Hematopoietic multipotent progenitor cell (in vitro differentiated cells): ENCODE measurements around the gene DLGAP1. TPM values are rescaled to one million over a fixed set of nuclear protein-coding genes. Genes with fewer than 3 reads are reported as not detected.

Experiments used
- DNase-seq, 3 donors: peaks; one replicate each; pipeline ENCODE4 v3.0.0-alpha.2; 2011 to 2015; ENCODE audit warnings: low read depth in 2 of 3, low spot score in 2 of 3
- total RNA-seq: library from RNA; depleted of rRNA; stranded (reverse); fragments of >200 nt; gene quantifications from one replicate; pipeline ENCODE4 v1.2.3, GENCODE V29; 2012

DLGAP1 gene
- total RNA-seq, 1 donor: 0.27 TPM

GRCh38 chr18:3599861-3600260, 855.2 kb downstream of the DLGAP1 start:
- DNase-seq: no peak

GRCh38 chr18:3599195-3599594, 855.9 kb downstream of the DLGAP1 start:
- DNase-seq: no peak

GRCh38 chr18:3598581-3598980, 856.5 kb downstream of the DLGAP1 start:
- no peak for DNase-seq

GRCh38 chr18:3597409-3598357, 857.4 kb downstream of the DLGAP1 start:
- DNase-seq: no peak

- DNase-seq: peak in 2 of 3 donors; percentile 76 to 80
These were observed 858.3 kb downstream of the DLGAP1 start for GRCh38 chr18:3596637-3597384.

GRCh38 chr18:3596324-3596636, 858.8 kb downstream of the DLGAP1 start:
- no peak for DNase-seq

- DNase-seq: peak in 2 of 3 donors; percentile 67 to 72
These were observed 859.5 kb downstream of the DLGAP1 start for GRCh38 chr18:3595369-3596273.

- peak in 1 of 3 donors; percentile 20 for DNase-seq
These were observed 860.2 kb downstream of the DLGAP1 start for GRCh38 chr18:3594760-3595368.

- peak; percentile 84 to 97 (median 94) for DNase-seq
These were observed 861.0 kb downstream of the DLGAP1 start for GRCh38 chr18:3593904-3594759.

- DNase-seq: peak in 1 of 3 donors; percentile 65
These were observed 861.7 kb downstream of the DLGAP1 start for GRCh38 chr18:3593381-3593903.

- DNase-seq: no peak
These were observed 862.2 kb downstream of the DLGAP1 start for GRCh38 chr18:3592864-3593263.

GRCh38 chr18:3590096-3590630, 864.9 kb downstream of the DLGAP1 start:
- DNase-seq: no peak

GRCh38 chr18:3585656-3586509, 869.2 kb downstream of the DLGAP1 start:
- peak in 2 of 3 donors; percentile 81 to 83 for DNase-seq

- peak in 2 of 3 donors; percentile 69 to 77 for DNase-seq
These were observed 870.1 kb downstream of the DLGAP1 start for GRCh38 chr18:3584897-3585460.

GRCh38 chr18:3584266-3584861, 870.7 kb downstream of the DLGAP1 start:
- no peak for DNase-seq

GRCh38 chr18:3583873-3584247, 871.2 kb downstream of the DLGAP1 start:
- no peak for DNase-seq
